SH-SY5Y (cell line): Measurements from ENCODE around the gene ALDH2.

Experiments
- GATA2 ChIP-seq: IDR thresholded peaks from 2 replicates; pipeline ENCODE4 v1.6.1; 2011; ENCODE audit warnings: mild to moderate bottlenecking, low read depth, low read length
- GATA3 ChIP-seq: IDR thresholded peaks from 2 replicates; pipeline ENCODE4 v1.6.1; 2011; ENCODE audit warnings: low read depth, mild to moderate bottlenecking, low read length, moderate library complexity

DNA sequence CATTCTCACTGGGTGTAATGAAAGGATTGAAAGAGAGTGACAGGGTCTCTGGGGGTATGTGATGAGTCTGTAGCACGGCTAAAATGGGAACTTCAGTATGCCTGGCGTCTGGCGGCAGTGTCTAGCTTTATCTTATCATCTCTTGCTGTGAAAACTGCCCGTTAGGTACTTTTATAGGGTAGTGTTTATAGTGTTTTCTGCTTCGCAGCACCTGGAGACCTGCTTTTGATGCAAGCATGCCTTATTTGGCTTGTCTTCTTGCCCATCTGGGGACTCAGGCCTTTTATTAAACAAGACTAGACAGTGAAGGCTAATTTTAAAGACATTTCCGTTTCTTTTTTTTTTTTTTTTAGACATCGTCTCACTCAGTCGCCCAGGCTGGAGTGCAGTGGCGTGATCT lies 36.3 kb upstream of the ALDH2 start:
- TF ChIP-seq GATA2 (peak; percentile 66), GATA3 (no peak)
